ENCODE data around the gene SIGLECL1.
A peak's percentile ranks its signal among the peaks of the same experiment; 100 is the strongest.

Gene SIGLECL1

DNA sequence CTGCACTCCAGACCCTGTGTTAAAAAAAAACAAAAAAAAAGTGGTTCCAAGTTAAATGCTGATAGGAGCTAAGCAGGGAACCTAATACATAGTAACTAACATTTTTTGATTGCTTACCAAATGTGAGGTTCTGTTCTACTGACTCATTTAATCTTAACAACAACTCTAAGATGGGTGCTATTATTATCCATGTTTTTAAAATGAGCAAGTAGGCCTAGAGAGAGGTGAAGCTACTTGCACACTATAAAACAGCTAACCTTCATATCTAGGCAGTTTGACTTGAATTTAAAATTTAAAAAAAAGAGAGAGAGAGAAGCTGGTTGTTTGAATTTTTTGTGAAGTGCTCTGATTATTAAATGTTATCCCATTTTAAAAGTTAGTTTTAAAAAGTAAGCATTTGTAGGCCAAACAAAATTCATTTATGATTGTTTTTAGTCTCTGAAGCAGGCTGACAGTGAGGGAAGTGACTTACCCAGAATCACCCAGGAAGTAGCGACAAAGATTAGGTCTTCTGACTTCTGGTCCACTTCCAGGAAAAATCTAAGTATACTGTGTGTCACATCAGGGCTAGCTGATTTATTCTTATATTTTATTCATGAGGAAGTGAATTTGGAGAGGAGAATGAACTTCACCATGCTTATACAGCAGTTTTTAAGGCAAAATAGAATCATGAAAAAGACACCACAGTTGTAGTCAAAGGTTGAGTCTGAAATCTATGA is 2.4 kb downstream of the SIGLECL1 start:
- no peak for DNase-seq

DNA sequence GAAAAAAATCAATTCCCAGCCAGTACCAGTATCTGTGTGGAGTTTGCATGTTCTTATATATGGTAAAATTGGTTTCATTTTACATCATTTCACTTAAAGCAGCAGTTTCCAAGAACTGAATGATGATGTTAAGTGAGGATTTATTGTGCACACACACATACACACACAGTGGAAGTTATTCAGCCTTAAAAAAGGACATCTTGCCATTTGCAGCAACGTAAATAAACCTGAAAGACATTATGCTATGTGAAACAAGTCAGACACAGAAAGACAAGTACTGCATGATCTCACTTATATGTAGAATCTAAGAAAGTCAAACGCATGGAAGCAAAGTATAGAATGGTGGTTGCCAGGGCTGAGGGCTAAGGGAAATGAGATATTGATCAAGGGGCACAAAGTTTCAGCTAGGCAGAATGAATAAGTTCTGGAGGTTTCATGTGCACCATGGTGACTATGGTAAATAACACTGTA is 5.3 kb downstream of the SIGLECL1 start:
- no peak for DNase-seq

DNA sequence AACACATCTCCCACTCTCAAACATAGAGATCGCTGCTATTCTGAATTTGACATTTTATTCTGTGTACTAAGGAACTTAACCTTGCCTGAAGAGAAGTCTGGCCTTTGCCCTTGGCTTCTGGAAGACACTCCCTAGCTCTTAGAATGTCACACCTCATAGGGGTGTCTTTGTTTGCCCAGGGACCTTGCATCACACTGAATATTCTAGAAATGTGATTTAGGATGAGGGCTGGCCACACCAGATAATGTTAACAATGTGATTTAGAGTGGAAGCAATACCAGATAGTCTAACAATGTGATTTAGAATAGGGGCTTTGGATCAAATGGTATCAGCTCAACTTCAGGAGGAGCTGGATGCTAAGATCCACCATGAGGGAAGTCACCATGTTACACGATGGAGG is 6.6 kb downstream of the SIGLECL1 start:
- DNase-seq, result no peak

DNA sequence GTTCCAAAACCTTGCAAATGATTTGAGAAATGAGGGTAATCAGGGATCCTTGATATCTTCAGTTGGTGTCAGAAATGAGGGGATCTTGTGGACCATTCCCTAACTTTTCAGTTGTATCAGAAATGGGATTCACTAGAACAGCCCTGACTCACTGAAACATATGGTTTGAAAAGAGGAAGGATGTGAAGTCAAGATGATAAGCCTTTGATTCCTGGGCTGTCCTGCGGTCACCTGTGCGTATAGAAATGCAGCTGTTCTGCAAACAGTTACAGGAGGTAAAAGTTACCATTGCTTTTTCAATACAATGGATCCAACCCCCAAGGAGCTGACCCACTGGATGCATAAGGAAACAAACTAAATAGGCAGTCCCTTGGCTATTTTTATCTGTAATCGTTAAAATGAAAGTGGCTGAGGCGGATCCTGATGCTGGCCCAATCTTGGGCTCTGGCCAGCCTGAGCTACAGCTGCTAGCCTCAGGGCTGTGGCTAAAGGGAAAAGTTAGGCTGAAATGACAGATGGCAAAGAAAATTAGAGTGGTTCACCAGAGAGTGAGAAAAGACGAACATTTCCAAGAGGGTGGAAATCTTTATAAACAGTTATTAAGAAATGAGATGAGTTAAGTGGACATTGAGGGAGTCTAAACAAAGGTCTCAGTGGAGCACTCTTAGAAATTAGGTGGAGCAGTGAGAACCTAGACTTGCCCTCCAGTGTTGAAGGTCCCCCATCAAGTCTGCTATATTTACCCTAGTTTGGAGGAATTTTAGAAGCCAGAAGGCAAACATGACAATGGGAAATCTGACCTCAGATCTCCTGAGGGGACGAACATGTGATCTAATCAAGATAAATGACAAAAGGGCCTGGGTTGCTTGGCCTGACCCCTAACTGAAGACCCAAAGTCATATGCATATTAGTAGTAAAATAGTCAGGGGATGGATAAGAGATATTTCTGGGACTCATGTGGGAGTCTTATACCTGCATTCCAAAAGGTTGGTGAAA is 7.6 kb downstream of the SIGLECL1 start:
- no peak for DNase-seq

DNA sequence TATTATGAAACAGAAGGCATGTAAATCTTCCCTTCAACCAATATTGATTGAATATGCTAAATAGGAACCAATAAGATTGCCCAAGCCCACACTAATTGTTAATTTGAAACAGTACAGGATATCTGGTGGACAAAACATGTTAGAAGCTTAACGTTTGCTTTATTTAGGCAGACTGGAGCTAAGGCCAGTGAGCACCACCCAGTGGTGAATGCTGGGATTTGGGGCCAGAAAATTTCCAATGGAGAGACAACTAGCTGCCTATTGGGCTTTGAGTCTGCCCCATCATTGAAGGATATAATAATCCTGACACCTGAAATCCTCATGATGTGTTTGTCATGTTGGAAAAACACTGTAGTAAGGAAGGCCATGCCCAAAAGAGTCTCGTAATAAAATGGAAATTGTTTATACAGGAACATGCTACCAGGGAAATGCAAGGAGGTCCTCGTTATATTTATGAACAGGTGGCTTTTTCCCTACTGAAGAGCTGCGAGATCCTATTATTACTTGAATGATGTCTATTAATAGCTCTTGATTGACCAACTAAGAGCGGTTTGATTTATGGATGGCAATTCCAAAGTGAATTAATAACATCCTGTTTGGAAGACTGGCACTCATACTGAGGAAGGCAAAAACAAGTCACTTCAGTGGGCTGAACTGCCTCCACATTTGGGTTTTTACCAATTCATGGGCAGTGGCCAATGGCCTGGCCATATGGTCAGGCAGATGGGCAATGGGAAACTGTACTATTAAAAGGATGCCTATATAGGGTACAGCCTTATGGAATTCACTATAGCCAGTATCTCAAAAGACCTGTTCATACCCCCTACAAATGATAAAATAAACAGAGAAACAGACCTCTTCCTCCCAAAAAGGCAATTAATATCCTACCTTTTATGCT is 8.7 kb downstream of the SIGLECL1 start:
- peak; percentile 77 for DNase-seq

DNA sequence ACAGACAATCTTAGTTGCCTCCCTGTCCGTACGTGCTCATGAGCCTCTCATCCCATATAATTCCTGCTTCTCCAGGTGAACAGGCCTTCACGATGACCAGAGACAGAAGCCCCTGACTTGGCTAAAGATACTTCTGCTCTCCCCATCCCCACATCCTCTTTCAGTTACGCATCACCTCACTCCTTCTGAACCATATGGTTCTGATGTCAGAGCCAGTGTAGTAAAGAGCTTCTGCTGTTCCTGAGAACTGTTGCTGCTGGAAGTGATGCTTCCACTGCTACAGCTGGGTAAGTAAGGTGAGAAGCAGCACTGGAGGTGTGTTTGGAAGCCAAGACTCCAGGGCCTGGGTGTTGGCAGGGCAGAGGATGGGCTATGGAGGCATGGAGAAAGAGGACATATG is 12.9 kb downstream of the SIGLECL1 start:
- no peak for DNase-seq

DNA sequence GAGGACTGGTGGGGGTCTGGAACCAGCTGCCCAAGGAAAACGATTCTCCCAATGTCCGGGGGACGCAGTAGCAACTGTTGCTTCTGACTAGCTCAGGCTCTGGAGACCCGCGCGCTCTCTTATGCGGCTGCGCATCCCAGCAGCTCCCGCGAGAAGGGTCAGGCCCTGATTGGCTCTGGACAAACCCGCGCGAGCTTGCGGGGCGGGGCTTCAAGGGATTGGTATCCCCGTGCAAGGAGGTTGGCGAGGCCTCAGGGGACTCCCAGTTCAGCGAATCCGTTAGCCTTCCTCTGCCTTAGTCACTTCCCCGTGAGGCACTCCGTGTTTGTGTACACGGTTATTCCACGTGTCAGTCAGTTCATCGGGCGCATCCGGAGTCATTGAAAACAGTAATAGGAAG is 20.2 kb downstream of the SIGLECL1 start:
- no peak for DNase-seq

DNA sequence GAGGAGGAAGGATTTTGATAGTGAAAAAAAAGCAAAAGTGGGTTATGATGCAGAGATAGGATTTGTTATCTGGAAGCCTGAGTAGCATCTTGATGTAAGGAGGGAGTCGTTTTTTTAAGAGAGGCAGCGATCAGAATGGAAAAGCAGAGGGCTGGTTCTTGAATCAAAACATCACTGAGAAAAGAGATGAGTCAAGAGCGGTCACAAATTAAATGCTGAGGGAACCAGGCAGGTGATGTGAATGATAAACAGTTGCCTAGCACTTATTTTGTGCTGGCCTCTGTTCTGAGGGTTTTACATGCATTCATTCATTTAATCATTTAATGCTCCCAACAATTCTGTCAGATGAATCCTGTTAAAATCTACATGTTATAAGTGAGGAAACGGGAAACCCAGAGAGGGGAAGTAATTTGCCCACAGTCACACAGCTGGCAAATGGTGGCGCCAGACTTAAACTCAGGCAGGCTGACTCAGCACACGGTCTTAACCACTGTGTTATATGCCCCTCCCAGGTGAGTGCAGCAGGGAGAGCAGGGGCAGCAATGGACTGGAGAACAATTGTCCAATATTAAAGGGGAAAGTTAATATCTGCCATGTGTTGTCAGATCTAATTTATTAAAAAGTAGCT is 21.4 kb downstream of the SIGLECL1 start:
- DNase-seq, result no peak

DNA sequence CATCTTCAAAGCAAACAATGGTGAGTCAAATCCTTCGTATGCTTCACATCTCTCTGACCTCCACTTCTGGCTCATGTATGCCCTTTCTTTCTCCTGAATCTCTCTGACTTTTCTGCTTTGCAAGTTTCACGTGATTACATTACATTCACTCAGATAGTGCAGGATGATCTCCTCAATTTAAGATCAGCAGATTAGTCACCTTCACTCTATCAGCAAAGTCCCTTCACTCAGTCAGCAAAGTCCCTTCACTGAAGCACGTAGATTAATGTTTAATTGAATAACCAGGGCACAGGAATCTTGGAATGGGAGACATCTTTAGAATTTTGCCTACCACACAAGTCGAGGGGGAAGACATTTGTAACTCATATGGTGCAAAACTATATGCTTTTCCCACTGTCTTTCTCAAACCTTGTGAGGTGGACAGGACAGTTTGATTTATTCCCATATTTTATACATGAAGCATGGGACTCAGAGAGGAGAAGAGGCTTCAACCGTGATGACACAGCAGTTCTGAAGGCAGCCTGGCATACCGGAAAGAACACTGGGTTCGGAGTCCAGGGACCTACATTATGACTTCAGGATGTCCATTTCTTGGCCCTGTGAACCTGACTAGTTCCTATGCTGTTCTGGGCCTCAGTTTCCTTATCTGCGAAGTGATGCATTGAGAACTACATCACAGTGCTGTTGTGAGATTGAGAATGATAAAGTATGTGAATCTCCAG is 23.3 kb downstream of the SIGLECL1 start:
- no peak for DNase-seq

DNA sequence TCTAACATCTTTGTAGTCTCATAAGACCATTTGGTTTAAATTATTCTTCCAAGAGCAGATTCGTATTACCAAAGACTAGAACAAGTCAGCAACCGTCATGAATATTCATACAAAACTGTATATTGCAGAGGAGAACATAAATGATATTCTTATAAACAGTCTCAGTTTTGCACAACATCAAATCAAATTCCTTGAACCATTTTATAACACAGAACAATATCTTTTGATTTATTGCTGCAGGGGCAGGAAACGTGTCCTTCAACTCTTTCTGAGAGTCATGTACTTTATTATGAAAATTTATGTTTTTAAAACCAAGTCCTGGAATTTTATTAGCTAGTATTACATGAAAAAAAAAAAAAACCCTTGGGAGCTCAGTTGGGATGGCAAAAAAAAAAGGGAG is 26.2 kb downstream of the SIGLECL1 start:
- no peak for DNase-seq

DNA sequence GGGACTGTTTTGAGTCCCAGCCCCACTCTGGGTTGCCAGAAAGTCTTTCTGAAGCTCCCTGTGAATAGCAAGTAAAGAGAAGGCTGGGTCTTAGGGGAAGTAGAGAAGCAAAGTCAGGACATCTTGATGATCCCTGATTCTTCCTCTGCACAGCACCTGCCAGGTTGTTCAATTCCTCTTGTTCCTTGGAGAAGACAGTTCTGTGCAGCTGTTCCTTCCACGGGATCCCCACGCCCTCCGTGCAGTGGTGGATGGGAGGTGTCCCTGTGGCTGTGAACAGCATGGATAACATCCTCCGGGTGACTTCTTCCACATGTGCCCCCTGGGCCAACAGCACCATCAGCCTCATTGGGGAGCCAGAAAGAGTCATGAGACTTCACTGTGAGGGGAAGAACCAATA is 31.5 kb downstream of the SIGLECL1 start:
- DNase-seq, result no peak

DNA sequence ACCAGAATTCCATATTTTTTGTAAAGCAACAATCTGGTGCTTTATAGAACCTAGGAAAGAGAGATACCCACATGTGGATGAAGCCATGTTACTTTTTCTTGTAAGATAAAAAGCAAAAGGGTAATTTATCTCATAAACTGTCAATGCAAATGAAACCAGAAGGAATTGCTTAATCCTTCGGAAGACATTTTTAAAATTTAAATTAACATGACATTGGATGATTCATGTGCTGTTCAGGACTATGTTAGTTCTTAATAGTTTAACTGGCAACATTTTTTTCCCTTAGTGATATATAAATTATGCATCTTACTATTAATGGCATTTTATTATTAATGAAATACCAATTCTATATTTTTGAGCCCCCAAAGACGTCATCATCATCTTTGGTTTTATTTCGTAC is 34.8 kb downstream of the SIGLECL1 start:
- DNase-seq, result no peak

DNA sequence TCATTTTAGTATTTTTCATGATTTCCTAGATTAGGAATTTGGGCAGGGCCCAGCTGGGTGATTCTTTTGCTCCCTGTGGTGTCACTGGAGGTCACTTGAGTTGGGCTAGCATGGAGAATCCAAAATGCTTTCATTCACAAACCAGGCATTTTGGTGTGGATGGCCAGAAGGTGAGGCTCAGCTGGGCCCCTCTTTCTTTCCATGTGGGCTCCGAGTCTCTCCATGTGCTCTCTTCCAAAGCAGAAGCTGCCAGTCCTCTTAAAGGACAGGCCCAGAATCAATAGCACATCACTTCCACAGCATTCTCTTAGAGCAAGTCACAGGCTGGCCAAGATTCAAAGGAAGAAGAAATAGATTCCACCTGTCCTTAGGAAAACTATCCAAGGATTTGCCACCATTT is 38.8 kb downstream of the SIGLECL1 start:
- no peak for DNase-seq

DNA sequence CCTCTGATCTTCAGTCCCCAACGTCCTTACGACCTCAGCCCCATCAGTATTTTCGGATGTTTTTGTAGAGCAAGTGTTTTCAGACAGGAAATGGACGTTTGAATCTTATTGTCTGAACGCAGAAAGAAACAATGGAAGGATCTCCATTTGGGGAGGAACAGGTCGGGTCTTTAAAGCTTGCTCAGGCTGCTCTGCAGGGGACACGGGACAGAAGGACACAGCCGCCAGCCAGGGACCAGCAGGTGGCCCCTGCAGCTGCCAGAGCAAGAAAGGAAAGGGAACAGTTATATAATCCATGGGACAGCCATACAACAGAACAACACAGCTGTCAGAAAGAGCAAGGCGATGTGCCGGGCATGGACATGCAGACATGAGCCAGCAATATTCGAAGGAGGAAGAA is 42.1 kb downstream of the SIGLECL1 start:
- no peak for DNase-seq

DNA sequence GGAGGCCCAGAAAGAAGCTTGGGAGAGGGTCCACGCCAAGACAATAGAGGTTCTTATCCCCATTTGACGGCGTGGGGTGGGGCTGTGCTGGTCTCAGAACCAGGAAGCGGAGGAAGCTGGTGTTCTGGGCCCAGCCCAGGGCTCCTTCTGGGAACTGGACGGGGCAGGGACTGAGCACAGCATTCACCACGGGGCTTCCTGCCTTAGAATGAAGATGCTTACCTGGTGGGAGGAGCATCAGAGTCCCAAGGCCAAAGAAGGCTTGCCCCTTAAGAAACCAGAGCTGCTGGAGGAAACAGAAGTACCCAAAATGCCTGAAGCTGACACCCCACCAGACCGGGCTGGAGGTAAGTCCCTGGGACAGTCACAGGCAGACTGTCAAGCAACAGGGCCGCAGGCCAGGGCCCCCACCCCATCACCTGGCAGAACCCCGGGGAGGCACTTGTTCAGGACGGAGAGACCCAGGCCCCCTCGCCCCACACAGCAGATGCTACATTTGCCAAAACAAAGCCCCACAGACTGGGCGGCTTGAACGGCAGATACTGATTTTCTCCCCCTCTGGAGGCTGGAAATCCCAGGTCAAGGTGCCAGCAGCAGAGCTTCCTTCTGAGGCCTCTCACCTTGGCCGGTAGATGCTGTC is 42.8 kb downstream of the SIGLECL1 start:
- DNase-seq, result no peak

DNA sequence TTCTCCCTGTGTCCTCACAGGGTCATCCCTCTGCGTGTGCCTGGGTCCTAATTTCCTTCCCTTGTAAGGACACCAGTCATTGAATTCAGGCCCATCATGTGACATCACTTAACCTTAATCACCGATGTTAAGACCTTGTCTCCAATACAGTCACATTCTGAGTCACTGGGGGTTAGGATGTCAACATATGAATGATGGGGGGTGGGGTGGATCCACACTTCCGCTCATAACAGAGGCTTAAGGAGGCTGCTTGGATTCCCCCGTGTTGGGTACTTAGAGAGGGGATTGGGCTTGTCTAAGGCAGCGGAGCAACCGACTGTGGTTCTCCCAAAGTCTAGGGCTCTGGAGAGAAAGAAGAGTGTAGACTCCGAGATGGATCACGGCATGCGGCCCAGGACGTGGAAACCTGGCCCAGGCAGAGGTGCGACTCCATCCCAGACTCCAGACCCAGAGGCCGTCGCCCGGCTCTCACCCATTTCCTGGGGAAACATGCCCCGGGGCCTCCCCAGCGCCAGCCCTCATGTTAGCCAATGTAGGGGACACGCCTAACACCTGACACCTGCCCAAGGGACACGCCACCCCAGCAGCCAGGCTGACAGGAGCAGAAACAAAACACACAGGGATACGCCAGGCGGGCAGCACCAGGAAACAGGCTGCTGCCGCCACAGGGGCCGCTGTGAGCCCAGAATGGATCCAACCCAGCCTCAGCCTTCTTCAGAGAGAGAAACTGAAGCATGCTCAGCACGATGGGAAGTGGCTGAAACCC is 43.5 kb downstream of the SIGLECL1 start:
- no peak for DNase-seq

DNA sequence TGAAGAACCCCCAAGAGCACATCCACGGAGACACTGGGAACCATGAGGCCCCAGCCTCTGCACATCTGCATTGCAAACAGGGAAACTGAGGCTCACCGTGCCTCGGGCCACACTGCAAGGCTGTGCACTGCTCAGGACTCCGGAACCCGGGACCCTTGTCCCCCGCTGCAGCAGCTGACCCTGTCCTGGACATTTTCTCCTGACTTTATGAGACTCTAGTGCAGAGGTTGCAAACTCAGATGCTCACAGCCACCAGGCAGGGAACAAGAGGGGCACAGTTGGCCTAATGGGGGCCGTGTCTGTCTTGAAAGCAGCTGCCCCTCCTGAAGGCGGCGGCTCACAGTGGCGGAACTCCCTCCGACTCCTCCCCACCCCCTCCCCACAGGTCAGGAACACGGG is 44.1 kb downstream of the SIGLECL1 start:
- no peak for DNase-seq

DNA sequence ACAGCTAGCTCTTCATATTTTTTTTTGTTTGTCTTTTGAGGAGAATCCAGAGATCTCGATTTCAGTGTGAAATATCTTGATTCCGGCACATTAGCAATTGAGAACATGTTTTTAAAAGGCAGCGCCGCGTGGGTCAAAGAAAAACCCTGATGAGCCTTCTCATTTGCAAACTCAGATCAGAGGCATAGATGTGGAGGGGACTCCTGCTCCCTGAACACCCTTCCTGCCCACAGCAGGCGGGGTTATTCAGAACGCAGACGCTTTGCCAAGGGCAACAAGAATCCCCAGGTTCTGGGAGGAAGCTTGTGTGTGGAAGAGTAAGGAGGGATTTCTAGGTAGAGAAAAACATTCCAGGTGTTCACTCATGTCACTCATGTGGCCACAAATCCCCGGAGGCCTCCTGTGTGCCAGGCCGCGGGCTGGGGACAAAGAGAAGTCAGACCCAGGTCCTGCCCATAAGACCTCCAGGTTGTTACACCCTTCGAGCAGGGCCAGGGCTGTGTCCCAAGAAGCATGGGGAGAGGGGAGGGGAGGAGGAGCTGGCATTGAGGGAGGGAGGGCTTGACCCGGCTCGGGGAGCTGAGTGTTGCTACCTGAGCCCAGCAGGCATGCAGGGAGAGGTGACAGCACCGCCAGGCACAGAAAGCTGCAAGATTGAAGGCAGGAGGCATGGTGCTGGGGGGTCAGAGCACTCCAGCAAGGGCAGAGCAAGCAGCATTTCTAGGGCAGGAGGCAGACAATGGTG is 44.7 kb downstream of the SIGLECL1 start:
- no peak for DNase-seq

DNA sequence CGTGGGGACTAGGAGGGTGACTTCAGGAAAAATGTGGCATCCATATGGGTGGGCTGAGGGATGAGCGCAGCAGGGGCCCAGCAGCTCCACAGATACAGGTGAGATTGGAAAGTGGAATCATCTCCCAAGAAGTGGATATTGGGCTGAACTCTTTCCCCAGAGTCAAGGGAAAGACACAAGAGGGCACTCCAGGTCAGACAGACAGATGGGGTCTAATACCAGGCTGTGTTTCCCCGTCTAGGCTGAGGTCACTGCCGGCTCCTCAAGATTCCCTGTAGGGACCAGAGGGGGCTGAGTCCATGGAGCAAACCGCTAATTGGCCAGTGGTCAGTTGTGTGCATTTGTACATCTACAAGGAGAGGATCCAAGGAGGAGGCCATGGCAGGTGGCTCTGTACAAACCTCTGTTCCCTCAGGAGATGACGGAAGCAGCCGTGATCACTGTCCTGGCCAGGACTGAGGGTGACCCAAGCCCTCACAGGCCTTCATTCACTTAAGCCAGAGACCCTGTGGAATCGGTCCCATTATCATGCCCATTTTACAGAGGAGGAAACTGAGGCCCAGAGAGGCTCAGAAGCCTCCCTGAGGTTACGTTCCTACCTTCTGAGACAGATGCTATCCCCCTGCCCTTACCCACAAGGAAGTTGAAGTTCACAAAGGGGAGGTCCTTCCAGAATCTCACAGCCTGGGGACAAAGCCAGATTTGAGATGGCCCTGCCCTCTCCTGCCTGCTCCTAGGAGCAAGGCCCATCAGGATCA is 45.6 kb downstream of the SIGLECL1 start:
- no peak for DNase-seq
